Stimulated activated naive CD8-positive, alpha-beta T cell treated with anti-CD3 and anti-CD28 coated beads, Interleukin-15, amount 100 ng/mL, for 72 hours (primary cell): ENCODE data around the gene ZIC3.

Experiments used
- ATAC-seq: fragments of 150-1000 bp; cut with Tn5 transposase; 2 replicates; pipeline ENCODE4 v1.10.0; 2021; ENCODE audit warnings: mild to moderate bottlenecking, moderate library complexity
- DNase-seq, 2 donors: peaks; one replicate each; pipeline ENCODE4 v3.0.0; 2021 to 2022
- H3K27ac Mint-ChIP-seq, 2 donors: one replicate each; pipeline ENCODE4 v1.8.0; 2022; ENCODE audit warnings: mild to moderate bottlenecking in 2 of 2, mixed read lengths in 2 of 2, moderate library complexity in 2 of 2
- H3K27me3 Mint-ChIP-seq: one replicate; pipeline ENCODE4 v1.8.0; 2022; ENCODE audit warnings: mixed read lengths
- H3K4me1 Mint-ChIP-seq: one replicate; pipeline ENCODE4 v1.8.0; 2022; ENCODE audit warnings: mild to moderate bottlenecking, mixed read lengths
- H3K4me3 Mint-ChIP-seq, 2 donors: one replicate each; pipeline ENCODE4 v1.8.0; 2022; ENCODE audit warnings: mild to moderate bottlenecking in 2 of 2, mixed read lengths in 2 of 2, moderate library complexity in 1 of 2
- H3K9me3 Mint-ChIP-seq, 2 donors: one replicate each; pipeline ENCODE4 v1.8.0; 2022; ENCODE audit warnings: mixed read lengths in 2 of 2

The ZIC3 gene

DNA sequence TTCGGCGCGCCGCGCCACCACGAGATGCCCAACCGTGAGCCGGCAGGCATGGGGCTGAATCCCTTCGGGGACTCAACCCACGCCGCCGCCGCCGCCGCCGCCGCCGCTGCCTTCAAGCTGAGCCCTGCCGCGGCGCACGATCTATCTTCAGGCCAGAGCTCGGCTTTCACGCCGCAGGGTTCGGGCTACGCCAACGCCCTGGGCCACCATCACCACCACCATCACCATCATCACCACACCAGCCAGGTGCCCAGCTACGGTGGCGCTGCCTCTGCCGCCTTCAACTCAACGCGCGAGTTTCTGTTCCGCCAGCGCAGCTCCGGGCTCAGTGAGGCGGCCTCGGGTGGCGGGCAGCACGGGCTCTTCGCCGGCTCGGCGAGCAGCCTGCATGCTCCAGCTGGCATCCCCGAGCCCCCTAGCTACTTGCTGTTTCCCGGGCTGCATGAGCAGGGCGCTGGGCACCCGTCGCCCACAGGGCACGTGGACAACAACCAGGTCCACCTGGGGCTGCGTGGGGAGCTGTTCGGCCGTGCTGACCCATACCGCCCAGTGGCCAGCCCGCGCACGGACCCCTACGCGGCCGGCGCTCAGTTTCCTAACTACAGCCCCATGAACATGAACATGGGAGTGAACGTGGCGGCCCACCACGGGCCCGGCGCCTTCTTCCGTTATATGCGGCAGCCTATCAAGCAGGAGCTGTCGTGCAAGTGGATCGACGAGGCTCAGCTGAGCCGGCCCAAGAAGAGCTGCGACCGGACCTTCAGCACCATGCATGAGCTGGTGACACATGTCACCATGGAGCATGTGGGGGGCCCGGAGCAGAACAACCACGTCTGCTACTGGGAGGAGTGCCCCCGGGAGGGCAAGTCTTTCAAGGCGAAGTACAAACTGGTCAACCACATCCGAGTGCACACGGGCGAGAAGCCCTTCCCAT is 1.1 kb downstream of the ZIC3 start:
- H3K4me3 Mint-ChIP-seq = peak overlapping the region; percentile 56 to 77
- ATAC-seq = peak; percentile 9
- H3K4me1 Mint-ChIP-seq = peaks cover 31% of the 10 kb centered on the region
- H3K27me3 Mint-ChIP-seq = peaks cover 87% of the 10 kb centered on the region
- no peak for DNase-seq
- H3K9me3 Mint-ChIP-seq = no peaks in the 10 kb centered on the region
- peak overlapping the region in 1 of 2 donors; percentile 71 for H3K27ac Mint-ChIP-seq

DNA sequence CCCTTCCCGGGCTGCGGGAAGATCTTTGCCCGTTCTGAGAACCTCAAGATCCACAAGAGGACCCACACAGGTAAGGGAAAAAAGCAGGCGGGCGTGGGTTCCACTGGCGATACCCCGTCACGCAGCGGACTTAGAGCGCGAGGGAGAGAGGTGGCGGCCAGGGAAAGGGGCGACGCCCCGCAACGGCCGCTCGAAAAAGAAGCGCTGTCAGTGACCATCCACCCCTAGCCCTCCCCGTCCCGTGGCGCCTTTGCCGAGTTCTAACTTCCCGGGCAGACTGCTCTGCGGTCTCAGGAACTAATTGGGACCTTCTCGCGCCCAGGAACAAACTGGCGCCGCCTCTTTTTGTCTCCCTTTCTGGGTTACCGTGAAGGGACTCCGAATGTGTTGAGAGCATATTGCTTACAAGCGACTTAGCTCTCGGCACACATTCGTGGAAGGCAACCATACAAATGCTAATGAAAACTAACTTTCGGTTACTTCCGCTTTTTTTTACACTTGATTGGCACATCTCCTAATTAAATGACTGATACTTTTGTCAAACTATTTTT is 1.8 kb downstream of the ZIC3 start:
- Mint-ChIP-seq H3K4me3 (peak overlapping the region; percentile 53 to 77), H3K4me1 (peaks cover 31% of the 10 kb centered on the region), H3K27ac (peak overlapping the region in 1 of 2 donors; percentile 71), H3K27me3 (peaks cover 85% of the 10 kb centered on the region), H3K9me3 (no peaks in the 10 kb centered on the region)
- ATAC-seq = no peak
- no peak for DNase-seq

DNA sequence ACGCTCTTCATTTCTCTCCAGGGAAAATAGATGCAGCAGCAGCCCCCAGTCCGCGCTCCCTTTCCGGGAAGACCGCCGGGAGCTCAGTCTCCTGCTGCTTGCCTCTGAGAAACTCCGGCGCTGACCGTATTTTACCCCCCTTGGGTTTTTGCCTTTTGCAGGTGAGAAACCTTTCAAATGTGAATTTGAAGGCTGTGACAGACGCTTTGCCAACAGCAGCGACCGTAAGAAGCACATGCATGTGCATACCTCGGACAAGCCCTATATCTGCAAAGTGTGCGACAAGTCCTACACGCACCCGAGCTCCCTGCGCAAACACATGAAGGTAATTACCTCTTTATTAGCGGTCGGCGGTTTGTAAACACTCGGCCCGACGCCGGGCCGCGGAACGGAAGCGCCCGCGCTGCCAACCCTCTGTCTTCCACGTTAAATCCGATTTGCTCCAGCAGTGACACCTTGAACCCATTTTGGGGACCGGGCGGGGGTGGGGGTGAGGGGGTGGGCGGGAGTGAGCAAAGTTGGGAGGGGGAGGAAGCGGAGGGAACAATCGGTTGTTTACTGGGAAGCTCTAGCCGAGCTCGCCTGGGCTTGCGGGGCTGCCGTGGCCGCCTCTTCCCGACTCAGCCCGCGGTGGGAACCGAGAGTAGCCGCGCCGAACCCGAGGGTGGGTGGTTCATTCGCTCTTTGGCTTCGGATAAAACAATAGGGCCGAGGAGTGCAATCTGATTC is 3.0 kb downstream of the ZIC3 start:
- ATAC-seq (no peak), DNase-seq (no peak)
- Mint-ChIP-seq H3K9me3 (no peaks in the 10 kb centered on the region), H3K27me3 (peaks cover 85% of the 10 kb centered on the region), H3K4me3 (peak overlapping the region in 1 of 2 donors; percentile 37), H3K4me1 (peaks cover 28% of the 10 kb centered on the region), H3K27ac (no peak overlapping the region)

DNA sequence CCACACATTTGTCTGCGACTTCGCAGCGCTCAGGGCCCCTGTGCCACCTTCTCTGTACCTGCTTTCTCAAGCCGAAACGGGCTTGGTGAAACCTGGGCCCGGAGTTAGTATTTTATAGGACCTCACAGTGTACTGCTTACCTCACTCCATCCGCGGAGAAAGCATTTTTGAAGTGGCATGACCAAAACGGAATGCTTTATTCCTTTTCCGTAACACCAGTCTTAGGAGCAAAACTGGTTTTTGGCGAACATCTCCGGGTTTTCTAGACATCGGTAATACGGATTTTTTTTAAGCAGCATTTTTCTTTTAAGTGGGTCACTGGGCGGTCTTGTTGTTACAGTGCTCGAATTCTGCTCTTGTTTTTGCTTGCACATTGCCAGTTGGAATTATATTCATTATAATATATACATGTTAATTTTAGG is 3.6 kb downstream of the ZIC3 start:
- Mint-ChIP-seq H3K4me3 (no peak overlapping the region), H3K4me1 (peaks cover 22% of the 10 kb centered on the region), H3K27ac (no peak overlapping the region), H3K27me3 (peaks cover 82% of the 10 kb centered on the region), H3K9me3 (no peaks in the 10 kb centered on the region)
- DNase-seq (no peak), ATAC-seq (no peak)

DNA sequence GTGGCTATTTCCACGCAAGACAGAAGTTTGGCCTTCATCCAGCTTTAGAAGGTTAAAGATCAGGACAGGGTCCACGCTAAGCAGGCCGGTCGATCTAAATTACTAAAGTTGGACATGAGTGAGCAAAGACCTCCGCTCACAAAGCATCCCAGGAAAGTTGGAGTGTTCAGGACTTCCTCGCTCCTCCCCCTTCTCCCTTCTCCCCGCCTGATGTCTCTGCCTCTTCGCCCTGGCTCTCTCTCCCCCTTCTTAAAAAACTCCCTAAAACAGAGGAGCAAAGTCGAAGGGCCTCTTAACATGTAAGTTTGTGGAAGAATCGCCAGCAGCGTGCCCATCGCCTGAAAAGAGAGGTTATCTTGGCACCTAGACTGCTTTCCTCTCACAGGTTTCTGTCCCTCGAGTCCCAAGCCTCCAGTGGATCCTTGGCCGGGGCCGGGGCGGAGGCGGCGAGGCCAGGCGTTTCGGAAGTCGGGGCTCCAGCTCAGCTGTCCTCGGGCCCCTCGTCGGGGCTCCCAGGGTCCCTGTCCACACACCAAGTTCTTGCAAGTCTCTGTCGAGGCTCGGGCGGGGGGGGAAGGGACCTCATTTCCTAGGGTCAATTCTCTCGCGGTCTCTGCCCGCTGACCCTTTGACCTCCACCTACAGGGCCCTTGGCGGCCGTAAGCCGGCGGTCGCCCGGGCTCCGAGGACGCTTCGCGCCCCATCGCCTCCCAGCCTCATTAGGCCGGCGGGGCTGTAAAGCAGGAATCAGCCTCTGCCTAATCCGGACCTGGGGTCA is 7.6 kb downstream of the ZIC3 start:
- H3K9me3 Mint-ChIP-seq = no peaks in the 10 kb centered on the region
- peaks cover 75% of the 10 kb centered on the region for H3K27me3 Mint-ChIP-seq
- ATAC-seq (no peak), DNase-seq (no peak)
- H3K4me3 Mint-ChIP-seq = no peak overlapping the region
- H3K4me1 Mint-ChIP-seq = no peaks in the 10 kb centered on the region
- H3K27ac Mint-ChIP-seq = no peak overlapping the region

DNA sequence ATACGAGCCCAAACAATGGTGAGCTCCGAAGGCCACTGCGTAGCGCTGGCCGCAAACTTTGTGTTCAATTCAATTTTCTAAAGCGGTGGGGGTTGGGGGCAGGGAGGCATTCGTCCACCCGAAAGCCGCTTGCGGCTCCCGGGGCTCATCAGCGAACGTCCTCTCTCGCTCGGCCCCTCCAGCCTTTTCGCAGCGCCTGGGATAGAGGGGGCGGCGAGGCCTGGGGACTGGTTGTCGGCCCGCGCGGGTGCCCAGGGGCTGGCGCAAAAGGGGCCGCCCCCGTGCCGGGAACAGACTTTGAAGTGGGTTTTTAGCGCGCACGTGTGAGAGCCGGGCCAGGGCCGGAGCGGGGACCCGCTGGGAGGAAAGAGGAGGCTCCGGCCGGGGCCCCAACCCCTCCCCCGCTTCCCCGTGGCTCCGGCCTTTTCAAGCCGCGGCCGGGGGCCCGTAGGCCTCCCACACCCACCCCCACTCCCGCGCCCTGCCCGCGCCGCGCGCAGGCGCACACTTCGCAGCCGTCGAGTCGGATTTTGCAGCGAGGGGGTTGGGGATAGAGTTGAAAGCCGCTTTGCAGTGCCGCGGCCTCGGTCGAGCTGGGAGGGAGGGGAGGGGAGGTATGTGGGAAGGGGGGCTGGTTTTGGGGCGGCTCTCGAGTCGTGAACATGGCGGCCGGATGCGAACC is 8.3 kb downstream of the ZIC3 start:
- H3K27ac Mint-ChIP-seq = no peak overlapping the region
- DNase-seq (no peak), ATAC-seq (no peak)
- H3K4me3 Mint-ChIP-seq = no peak overlapping the region
- peaks cover 68% of the 10 kb centered on the region for H3K27me3 Mint-ChIP-seq
- no peaks in the 10 kb centered on the region for H3K9me3 Mint-ChIP-seq
- H3K4me1 Mint-ChIP-seq = no peaks in the 10 kb centered on the region

DNA sequence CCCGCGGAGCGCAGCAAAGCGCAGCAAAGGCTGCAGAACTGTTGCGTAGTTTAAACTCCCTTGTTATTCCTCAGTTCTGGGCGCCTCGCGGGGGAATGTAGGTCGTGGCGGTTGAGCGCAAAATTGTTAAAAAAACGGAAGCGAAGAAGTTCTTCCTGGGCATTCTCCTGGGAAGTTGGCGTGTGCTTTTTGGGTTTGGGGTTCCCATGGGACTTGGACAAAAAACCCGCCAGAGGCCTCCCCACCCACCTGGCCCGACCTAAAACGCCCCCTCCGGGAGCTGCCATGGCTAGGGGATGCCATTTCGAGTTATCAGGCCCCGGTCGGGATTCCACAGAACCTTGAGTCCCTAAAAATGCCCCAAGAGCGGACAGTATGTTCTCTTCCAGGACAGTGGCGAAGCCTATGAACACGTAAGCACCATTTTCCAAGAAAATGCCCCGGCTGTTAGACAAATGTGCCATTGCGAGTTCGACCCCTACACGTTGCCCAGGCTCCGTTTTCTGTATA is 8.9 kb downstream of the ZIC3 start:
- ATAC-seq = no peak
- Mint-ChIP-seq H3K27ac (no peak overlapping the region), H3K4me3 (no peak overlapping the region), H3K4me1 (no peaks in the 10 kb centered on the region), H3K27me3 (peaks cover 62% of the 10 kb centered on the region), H3K9me3 (no peaks in the 10 kb centered on the region)
- DNase-seq = no peak

DNA sequence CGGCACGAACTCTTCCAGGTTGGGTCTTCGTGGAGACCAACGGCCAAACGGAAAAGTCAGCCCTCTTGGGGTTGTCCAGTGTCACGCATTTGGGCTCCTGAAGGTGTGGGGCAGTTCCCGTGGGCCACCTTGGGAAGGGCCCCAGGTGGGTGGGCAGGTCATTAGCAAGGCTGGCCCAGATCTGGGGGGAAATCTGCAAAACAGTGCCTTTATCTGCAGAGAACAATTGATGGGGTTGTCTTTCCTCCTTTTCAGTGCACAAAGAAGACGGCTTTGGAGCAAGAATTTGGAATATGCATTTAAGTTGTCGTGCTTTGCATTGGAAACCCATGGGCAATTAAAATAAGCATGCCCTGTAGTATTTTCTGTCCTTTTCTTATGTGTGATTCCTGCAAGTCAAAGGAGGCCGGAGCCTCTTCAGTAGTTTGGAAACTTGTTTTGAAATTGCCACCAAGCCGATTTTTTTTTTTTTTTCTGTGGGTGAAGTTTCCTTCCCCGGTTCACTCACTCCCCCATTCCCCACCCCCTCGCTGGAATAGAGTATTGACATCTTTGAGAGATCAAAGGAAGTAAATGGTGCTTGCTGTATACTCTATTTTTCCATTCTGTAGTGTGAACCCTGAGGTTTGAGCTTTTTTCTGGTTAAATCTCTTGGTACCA is 9.8 kb downstream of the ZIC3 start:
- no peak for DNase-seq
- no peak for ATAC-seq
- H3K9me3 Mint-ChIP-seq = no peaks in the 10 kb centered on the region
- H3K27me3 Mint-ChIP-seq = peaks cover 53% of the 10 kb centered on the region
- no peaks in the 10 kb centered on the region for H3K4me1 Mint-ChIP-seq
- H3K27ac Mint-ChIP-seq = no peak overlapping the region
- no peak overlapping the region for H3K4me3 Mint-ChIP-seq

DNA sequence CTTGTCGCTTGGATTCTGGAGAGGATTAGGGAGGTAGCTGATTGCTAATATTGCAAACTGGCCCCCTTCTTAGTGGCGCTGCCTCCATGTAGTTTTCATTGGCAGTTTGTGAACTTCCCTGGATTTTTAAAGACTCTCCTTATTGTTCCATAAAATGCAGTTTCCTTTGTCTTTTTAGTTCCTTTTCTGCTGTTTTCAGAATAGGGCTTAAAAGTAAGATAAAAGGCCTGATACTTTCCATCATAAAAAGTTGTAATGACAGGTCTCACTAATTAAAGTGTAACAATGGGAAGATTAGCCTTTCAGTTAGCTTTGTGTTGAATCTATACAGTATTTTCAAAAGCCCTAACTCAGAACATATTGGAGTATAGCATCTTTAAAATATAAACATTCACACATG is 21.2 kb downstream of the ZIC3 start:
- Mint-ChIP-seq H3K4me3 (no peak overlapping the region), H3K9me3 (no peaks in the 10 kb centered on the region), H3K27ac (no peak overlapping the region), H3K4me1 (no peaks in the 10 kb centered on the region), H3K27me3 (peaks cover 15% of the 10 kb centered on the region)
- no peak for DNase-seq
- ATAC-seq = no peak

DNA sequence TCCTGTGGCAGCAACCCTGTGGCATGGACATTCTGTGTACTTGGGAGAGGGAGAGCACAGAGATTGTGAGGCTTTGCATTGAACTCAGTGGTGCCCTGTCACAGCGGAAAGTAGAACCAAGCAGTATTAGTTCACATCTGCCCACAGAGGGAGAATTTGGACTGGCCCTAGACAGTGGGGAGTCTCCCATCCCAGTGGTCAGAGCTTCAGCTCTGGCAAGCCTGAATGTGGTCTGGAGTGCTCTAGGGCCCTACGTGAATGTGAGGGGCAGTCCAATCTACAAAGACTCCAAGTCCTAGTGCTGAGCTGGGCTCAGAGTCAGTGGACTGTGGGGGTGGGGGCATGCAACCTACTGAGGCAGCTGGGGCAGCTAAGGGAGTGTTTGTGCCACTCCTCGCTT is 34.8 kb downstream of the ZIC3 start:
- no peak for ATAC-seq
- H3K9me3 Mint-ChIP-seq = no peaks in the 10 kb centered on the region
- no peak overlapping the region for H3K27ac Mint-ChIP-seq
- no peak for DNase-seq
- H3K4me3 Mint-ChIP-seq = no peak overlapping the region
- H3K4me1 Mint-ChIP-seq = no peaks in the 10 kb centered on the region
- H3K27me3 Mint-ChIP-seq = no peaks in the 10 kb centered on the region
